Measurements from ENCODE around the gene TOM1L2. TPM values are rescaled to one million over a fixed set of nuclear protein-coding genes. Genes with fewer than 3 reads are reported as not detected.

The TOM1L2 gene
- polyA plus RNA-seq, 1 experiment = 25.5 TPM

DNA sequence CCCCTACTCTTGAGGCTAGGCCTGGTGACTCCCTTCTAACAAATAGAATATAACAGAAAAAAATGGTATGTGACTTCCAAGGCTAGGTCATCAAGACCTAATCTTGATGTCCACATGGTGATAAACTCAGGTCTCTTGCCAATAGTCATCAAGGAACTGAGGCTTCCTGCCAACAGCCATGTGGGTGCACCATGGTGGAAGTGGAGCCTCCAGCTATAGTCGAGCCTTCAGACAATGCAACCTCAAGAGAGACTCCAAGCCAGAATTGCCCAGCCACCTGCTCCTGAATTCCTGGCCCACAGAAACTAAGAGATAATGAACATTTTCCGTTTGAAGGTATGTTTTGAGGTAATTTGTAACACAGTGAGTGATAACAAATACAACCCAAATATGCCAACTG, 79.5 kb downstream of the TOM1L2 start:
- POLR2A ChIA-PET = no interaction called here
- H3K4me3 ChIP-seq (ENCODE audit: low read depth, low read length) = no peak overlapping the region
- TF ChIP-seq, protein P1, sequence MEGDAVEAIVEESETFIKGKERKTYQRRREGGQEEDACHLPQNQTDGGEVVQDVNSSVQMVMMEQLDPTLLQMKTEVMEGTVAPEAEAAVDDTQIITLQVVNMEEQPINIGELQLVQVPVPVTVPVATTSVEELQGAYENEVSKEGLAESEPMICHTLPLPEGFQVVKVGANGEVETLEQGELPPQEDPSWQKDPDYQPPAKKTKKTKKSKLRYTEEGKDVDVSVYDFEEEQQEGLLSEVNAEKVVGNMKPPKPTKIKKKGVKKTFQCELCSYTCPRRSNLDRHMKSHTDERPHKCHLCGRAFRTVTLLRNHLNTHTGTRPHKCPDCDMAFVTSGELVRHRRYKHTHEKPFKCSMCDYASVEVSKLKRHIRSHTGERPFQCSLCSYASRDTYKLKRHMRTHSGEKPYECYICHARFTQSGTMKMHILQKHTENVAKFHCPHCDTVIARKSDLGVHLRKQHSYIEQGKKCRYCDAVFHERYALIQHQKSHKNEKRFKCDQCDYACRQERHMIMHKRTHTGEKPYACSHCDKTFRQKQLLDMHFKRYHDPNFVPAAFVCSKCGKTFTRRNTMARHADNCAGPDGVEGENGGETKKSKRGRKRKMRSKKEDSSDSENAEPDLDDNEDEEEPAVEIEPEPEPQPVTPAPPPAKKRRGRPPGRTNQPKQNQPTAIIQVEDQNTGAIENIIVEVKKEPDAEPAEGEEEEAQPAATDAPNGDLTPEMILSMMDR (IDR thresholded peaks at IDR 0.05; ENCODE audit: low read depth, low read length) = no peak
- H3K27ac ChIP-seq (ENCODE audit: low read depth, low read length) = no peak overlapping the region
- H3K27me3 ChIP-seq (ENCODE audit: control insufficient read depth, insufficient read depth, low read length) = no peaks in the 10 kb centered on the region
- H3K9me3 ChIP-seq (ENCODE audit: control insufficient read depth, insufficient read depth, low read length) = no peaks in the 10 kb centered on the region
- DNase-seq (ENCODE audit: low read depth, low spot score) = no peak
- CTCF ChIA-PET = interaction anchor here (2.9 kb wide), 1 partner anchor 26 kb away, joined by 16 read pairs; no protein-coding TSS in a partner anchor

DNA sequence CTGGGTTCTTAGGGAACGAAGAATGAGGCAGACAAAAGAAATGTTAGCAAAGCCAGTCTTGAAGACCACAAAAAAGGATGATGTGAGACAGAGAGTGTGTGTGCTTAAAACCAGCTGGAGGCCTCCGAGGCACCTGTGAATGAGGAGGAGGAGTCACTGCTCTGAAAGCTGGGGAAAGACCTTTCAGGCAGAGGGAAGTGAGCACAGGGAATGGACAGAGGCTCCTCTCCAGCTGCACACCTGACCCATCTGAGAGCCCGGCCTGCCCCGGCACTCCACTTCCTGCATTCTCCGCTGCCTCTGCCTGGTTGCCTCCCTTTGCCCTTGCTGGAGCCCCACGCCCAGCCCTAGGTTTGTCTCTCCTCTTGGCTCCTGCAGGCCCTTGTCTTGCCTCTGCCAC, 80.2 kb downstream of the TOM1L2 start:
- no peak for DNase-seq (ENCODE audit: low read depth, low spot score)
- Histone ChIP-seq H3K27me3 (ENCODE audit: control insufficient read depth, insufficient read depth, low read length) (no peaks in the 10 kb centered on the region), H3K9me3 (ENCODE audit: control insufficient read depth, insufficient read depth, low read length) (no peaks in the 10 kb centered on the region), H3K27ac (ENCODE audit: low read depth, low read length) (no peak overlapping the region), H3K4me3 (ENCODE audit: low read depth, low read length) (no peak overlapping the region)
- POLR2A ChIA-PET = no interaction called here
- TF ChIP-seq, protein P1 (IDR thresholded peaks at IDR 0.05; ENCODE audit: low read depth, low read length) = no peak
- CTCF ChIA-PET = interaction anchor here (0.6 to 2.9 kb wide), 8 partner anchors 9 to 245 kb away, joined by 3 to 16 read pairs (median 4); no protein-coding TSS in a partner anchor

DNA sequence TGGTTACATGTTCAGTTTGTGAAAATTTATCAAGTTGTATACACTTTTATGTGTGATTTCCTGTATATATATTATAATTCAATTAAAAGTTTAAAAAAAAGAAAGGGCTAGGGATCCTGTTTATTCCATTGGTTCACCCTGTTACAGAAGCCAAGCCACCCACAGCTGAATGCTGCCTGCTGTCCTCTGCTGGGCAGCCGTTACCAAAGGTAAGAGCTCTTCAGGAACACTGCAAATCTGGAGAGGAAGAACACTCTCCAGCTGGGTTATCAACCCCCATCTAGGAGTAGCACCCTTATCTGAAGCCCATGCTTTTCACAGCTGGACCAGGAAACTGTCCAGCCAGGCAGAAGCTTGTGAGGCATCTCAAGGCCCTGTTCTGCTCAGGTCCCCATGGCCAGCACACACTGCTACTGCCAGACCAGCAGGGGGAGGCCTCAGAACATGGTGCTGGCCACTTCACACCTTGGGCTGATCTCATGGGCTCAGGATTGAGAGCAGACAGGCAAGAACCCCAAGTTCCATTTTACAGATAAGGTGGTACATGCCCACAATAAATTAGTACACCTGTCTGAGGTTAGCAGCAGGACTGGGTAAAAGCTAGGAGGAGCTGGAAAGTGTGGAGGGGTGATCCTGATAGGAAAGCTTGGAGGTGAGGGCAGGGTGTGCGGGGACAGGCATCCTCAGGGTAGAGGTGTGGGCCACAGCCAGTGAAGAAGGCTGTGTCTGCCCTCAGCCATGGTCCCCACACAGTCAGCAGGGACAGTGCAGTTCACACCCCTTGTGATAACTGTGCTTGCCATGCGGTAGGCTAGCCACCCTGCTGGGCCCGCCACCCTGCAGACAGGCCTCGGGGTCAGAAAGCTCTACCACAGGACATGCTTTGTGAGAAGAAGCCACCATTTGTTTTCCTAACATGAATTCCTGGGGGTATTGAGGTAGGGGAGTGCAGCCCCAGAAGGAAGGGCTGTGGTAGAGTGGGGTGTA, 81.1 kb downstream of the TOM1L2 start:
- no peak overlapping the region for H3K4me3 ChIP-seq (ENCODE audit: low read depth, low read length)
- TF ChIP-seq, protein P1 (IDR thresholded peaks at IDR 0.05; ENCODE audit: low read depth, low read length) = peak; percentile 92
- H3K27me3 ChIP-seq (ENCODE audit: control insufficient read depth, insufficient read depth, low read length) = no peaks in the 10 kb centered on the region
- H3K27ac ChIP-seq (ENCODE audit: low read depth, low read length) = no peak overlapping the region
- ChIA-PET CTCF (interaction anchor here (0.5 to 2.9 kb wide), 28 partner anchors 9 to 473 kb away, joined by 3 to 17 read pairs (median 3); partner anchors contain the start of genes DRC3 and TOM1L2), POLR2A (no interaction called here)
- peak; percentile 42 for DNase-seq (ENCODE audit: low read depth, low spot score)
- no peaks in the 10 kb centered on the region for H3K9me3 ChIP-seq (ENCODE audit: control insufficient read depth, insufficient read depth, low read length)

DNA sequence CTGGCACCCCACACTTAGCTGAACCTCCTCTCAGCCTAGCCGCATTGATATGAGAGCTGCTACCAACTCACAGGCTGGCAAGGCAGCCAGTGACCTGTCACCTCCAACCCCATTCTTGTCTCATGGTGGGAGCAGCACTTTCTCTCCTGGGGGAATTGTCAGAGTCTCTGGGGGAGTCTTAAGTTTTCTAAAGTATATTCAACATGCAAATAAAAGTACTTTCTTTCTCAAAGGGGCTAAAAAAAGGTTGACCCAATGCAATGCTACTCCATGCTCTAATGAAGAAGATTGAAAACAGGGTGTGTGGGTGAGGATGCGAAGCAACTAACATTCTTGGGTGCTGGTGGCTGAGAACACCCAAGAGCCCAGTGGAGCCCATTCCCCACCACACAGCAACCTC, 82.3 kb downstream of the TOM1L2 start:
- TF ChIP-seq, protein P1 (IDR thresholded peaks at IDR 0.05; ENCODE audit: low read depth, low read length) = no peak
- DNase-seq (ENCODE audit: low read depth, low spot score) = no peak
- Histone ChIP-seq H3K27me3 (ENCODE audit: control insufficient read depth, insufficient read depth, low read length) (no peaks in the 10 kb centered on the region), H3K4me3 (ENCODE audit: low read depth, low read length) (no peak overlapping the region), H3K9me3 (ENCODE audit: control insufficient read depth, insufficient read depth, low read length) (no peaks in the 10 kb centered on the region), H3K27ac (ENCODE audit: low read depth, low read length) (no peak overlapping the region)
- ChIA-PET CTCF (interaction anchor here (0.8 to 2.9 kb wide), 5 partner anchors 29 to 132 kb away, joined by 3 to 16 read pairs (median 3); partner anchors contain the start of genes DRC3 and TOM1L2), POLR2A (no interaction called here)

DNA sequence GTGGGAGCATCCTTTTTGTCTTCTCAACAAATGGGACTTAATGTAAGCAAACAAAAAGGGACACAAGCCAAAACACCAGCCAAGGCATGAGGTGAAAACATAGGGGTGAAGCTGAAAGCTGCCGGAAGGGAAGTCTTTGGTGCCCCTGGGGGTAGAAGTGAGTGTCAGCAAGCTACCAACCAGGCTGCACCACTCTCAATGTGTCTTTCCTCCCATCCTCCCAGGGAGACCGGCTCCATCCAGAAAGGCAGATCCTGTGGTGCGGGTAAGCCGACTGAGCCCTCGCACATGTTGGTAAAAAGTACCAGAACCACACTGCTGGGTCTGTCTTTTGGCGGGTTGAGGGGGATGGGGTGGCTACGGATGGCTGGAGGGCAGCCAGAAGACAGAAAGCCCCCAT, 83.4 kb downstream of the TOM1L2 start:
- ChIA-PET CTCF (interaction anchor here (0.9 to 1.1 kb wide), 4 partner anchors 31 to 147 kb away, joined by 3 to 4 read pairs (median 4); partner anchors contain the start of genes DRC3 and TOM1L2), POLR2A (interaction anchor here (0.5 kb wide), 1 partner anchor 51 kb away, joined by 3 read pairs; no protein-coding TSS in a partner anchor)
- H3K9me3 ChIP-seq (ENCODE audit: control insufficient read depth, insufficient read depth, low read length) = no peaks in the 10 kb centered on the region
- no peak overlapping the region for H3K27ac ChIP-seq (ENCODE audit: low read depth, low read length)
- no peak for DNase-seq (ENCODE audit: low read depth, low spot score)
- TF ChIP-seq, protein P1 (IDR thresholded peaks at IDR 0.05; ENCODE audit: low read depth, low read length) = peak; percentile 31
- no peaks in the 10 kb centered on the region for H3K27me3 ChIP-seq (ENCODE audit: control insufficient read depth, insufficient read depth, low read length)
- no peak overlapping the region for H3K4me3 ChIP-seq (ENCODE audit: low read depth, low read length)

All from AG04450 (cell line).